T-cell (primary cell): ENCODE data around the gene SLC39A11. TPM values are rescaled to one million over a fixed set of nuclear protein-coding genes. Genes with fewer than 3 reads are reported as not detected.
"Not testable (repeated sequence)": the region's sequence is repeated elsewhere in the genome, so short reads cannot be mapped to it uniquely, and the experiment has no call there.

ENCODE experiments used
- ATAC-seq, 4 experiments: fragments of 200-7000 bp in 3 of 4; fragments of 150-1000 bp in 1 of 4; cut with Tn5 transposase; replicated peaks in 1 of 4; 1 replicate in 3 of 4; 2 replicates in 1 of 4; pipeline ENCODE4 v1.10.0; 2021; ENCODE audit warnings: moderate library complexity in 3 of 4, mild to moderate bottlenecking in 2 of 4, moderate number of reproducible peaks in 1 of 4
- CTCF ChIA-PET, 2 donors: fragments of 300-600 bp; sonication (Branson Sonifier 250); formaldehyde crosslinking; loops; one replicate each; lab custom pipeline; 2022; ENCODE audit warnings: antibody characterized with exemption in 2 of 2; lab: Charles Lee
- POLR2A ChIA-PET, 2 donors: fragments of 300-600 bp; sonication (Branson Sonifier 250); formaldehyde crosslinking; loops; one replicate each; lab custom pipeline; 2022; ENCODE audit warnings: antibody characterized with exemption in 2 of 2; lab: Charles Lee
- DNase-seq, 35 experiments: peaks; one replicate each; pipeline versions ENCODE4 v3.0.0 to v3.0.0-alpha.2; 2013 to 2023
- H3K27ac ChIP-seq: one replicate; pipeline ENCODE4 v1.5.1; 2013; ENCODE audit warnings: low read length
- H3K27me3 ChIP-seq, 2 experiments: replicated peaks in 1 of 2; 1 replicate in 1 of 2; 2 replicates in 1 of 2; pipeline versions ENCODE4 v1.6.1 to v1.7.0; 2013; ENCODE audit warnings: low read length in 1 of 2, mixed read lengths in 1 of 2; ENCODE audit not compliant: control insufficient read depth in 2 of 2, insufficient read depth in 2 of 2; ENCODE audit errors: extremely low read depth in 1 of 2
- H3K36me3 ChIP-seq, 2 donors: 1 replicate in 1 of 2; 2 replicates in 1 of 2; pipeline versions ENCODE4 v1.6.1 to v1.7.0; 2013; ENCODE audit warnings: low read length in 1 of 2; ENCODE audit not compliant: control insufficient read depth in 2 of 2, insufficient read depth in 1 of 2; ENCODE audit errors: extremely low read depth in 1 of 2
- H3K4me1 ChIP-seq, 2 experiments: 1 replicate in 1 of 2; 2 replicates in 1 of 2; pipeline versions ENCODE4 v1.6.1 to v1.7.0; 2013; ENCODE audit warnings: low read length in 2 of 2, mixed read lengths in 1 of 2; ENCODE audit not compliant: insufficient read depth in 2 of 2, control insufficient read depth in 1 of 2; ENCODE audit errors: extremely low read depth in 1 of 2
- H3K4me3 ChIP-seq, 2 donors: 1 replicate in 1 of 2; 2 replicates in 1 of 2; pipeline versions ENCODE4 v1.5.1 to v1.7.0; 2013; ENCODE audit warnings: mild to moderate bottlenecking in 2 of 2, low read length in 1 of 2, moderate library complexity in 1 of 2; ENCODE audit not compliant: control insufficient read depth in 1 of 2; ENCODE audit errors: extremely low read depth in 1 of 2
- H3K9me3 ChIP-seq: 2 replicates; pipeline ENCODE4 v1.7.0; 2013
- H3K27ac Mint-ChIP-seq, 2 donors: one replicate each; pipeline ENCODE4 v1.8.0; 2020 to 2021; ENCODE audit warnings: mild to moderate bottlenecking in 2 of 2, mixed read lengths in 2 of 2
- H3K27me3 Mint-ChIP-seq, 2 donors: one replicate each; pipeline ENCODE4 v1.8.0; 2021 to 2022; ENCODE audit warnings: mixed read lengths in 2 of 2
- H3K36me3 Mint-ChIP-seq: one replicate; pipeline ENCODE4 v1.8.0; 2021; ENCODE audit warnings: mixed read lengths
- H3K4me1 Mint-ChIP-seq, 3 donors: one replicate each; pipeline ENCODE4 v1.8.0; 2020 to 2022; ENCODE audit warnings: mixed read lengths in 3 of 3, mild to moderate bottlenecking in 1 of 3
- H3K4me3 Mint-ChIP-seq, 3 donors: one replicate each; pipeline ENCODE4 v1.8.0; 2020 to 2022; ENCODE audit warnings: mild to moderate bottlenecking in 3 of 3, mixed read lengths in 3 of 3, moderate library complexity in 3 of 3
- H3K9me3 Mint-ChIP-seq, 3 donors: one replicate each; pipeline ENCODE4 v1.8.0; 2020 to 2022; ENCODE audit warnings: mixed read lengths in 3 of 3
- WGBS: methylation state at CpG from one replicate; pipeline ENCODE4 v1.1.5; 2013; ENCODE audit warnings: missing lambda C conversion rate; ENCODE audit not compliant: insufficient coverage; 5-methylcytosine and 5-hydroxymethylcytosine counted together
- total RNA-seq, 35 experiments: library from RNA in 6 of 35; stranded (reverse) in 6 of 35; fragments of 120-200 nt in 1 of 35; gene quantifications; one replicate each; pipeline versions ENCODE4 v1.2.1 to v1.2.4 and lab custom pipeline; 2013 to 2026

Gene SLC39A11
- total RNA-seq, 5 donors from 2014 or later (not counting 1 experiment from before 2014, with no cell fraction given): 18.6 to 27.1 (median 23.4) TPM

DNA sequence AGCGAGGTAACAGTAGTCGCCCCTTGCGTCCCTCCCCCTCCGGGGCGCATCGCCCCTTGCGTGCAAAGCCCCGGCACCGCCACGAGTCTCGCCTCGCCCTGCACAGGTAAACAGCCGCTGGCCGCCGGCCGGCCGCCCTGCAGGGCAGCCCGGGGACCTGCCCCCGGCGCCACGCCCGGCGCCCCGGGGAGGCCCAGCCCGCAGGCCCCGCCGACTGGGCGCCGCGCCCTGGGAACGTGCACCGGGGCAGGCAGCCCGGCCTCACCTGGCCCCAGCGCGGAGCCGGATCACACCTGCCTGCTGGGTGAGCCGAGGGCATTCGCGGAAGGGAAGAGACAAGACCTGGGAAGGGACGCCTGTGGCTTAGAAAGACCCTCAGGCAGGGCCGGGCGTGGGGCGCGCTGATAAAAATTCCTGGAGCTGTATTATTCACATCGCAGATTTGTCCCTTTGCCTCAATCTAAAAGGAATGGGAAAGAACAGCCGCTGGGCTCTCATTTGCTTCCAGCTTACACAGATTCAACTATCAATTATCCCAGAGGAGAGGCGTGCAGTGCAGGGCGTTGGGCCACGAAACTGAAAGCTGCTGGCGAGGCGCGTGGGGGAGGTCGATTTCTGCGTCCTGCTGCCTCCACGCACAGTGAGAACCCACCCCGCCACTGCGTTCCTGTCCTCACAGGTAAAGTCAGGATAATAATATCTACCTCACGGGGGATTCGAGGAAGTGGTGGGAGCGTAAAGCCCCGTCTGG is 451.9 kb downstream of the SLC39A11 start:
- no peak overlapping the region for H3K27ac Mint-ChIP-seq
- H3K36me3 ChIP-seq: no peaks in the 10 kb centered on the region
- ChIA-PET CTCF (no interaction called here), POLR2A (no interaction called here)
- H3K27me3 Mint-ChIP-seq: peaks cover 6 to 7% of the 10 kb centered on the region in 2 donors
- H3K4me3 ChIP-seq: no peak overlapping the region
- DNase-seq (no peak), ATAC-seq (no peak)
- H3K9me3 ChIP-seq: no peaks in the 10 kb centered on the region
- H3K27ac ChIP-seq: no peak overlapping the region
- peaks cover 0 to 11% of the 10 kb centered on the region in 2 experiments for H3K27me3 ChIP-seq
- no peaks in the 10 kb centered on the region for H3K9me3 Mint-ChIP-seq
- peaks cover 0 to 6% (median 0%) of the 10 kb centered on the region in 3 donors for H3K4me1 Mint-ChIP-seq
- H3K36me3 Mint-ChIP-seq: no peaks in the 10 kb centered on the region
- H3K4me3 Mint-ChIP-seq: no peak overlapping the region
- peaks cover 5 to 6% of the 10 kb centered on the region in 2 experiments for H3K4me1 ChIP-seq
- 49% methylated on average over 56 of the region's 61 CpGs for WGBS

DNA sequence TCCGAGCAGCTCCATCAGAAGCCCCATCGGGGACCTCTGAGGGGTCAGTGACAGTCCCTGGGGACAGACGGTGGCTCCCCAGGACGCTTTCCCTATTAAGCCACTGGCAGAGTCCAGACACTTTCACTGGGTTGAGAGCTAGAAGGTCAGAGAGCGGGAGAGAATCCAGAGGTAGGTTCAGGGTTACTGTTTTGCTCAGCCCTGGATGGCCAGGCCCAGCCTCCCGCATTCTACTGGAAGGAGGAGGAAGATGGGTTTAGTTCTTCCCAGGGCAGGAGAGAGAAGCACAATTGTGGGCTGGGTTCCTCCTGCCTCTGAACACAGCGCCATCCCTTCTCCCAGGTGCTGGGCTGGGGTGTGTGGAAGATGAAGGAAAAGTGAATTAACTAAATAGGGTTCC is 452.8 kb downstream of the SLC39A11 start:
- CTCF ChIA-PET: interaction anchor here in 1 of 2 donors (0.6 kb wide), 1 partner anchor 39 kb away, joined by 3 read pairs; no protein-coding TSS in a partner anchor
- no peaks in the 10 kb centered on the region for H3K9me3 Mint-ChIP-seq
- no peaks in the 10 kb centered on the region for H3K9me3 ChIP-seq
- WGBS: 84% methylated on average over 5 of the region's 7 CpGs
- no peak overlapping the region for H3K4me3 ChIP-seq
- H3K4me1 Mint-ChIP-seq: peaks cover 8 to 15% (median 9%) of the 10 kb centered on the region in 3 donors
- peaks cover 6 to 7% of the 10 kb centered on the region in 2 donors for H3K27me3 Mint-ChIP-seq
- H3K4me3 Mint-ChIP-seq: no peak overlapping the region
- no peak overlapping the region for H3K27ac ChIP-seq
- no peak overlapping the region for H3K27ac Mint-ChIP-seq
- POLR2A ChIA-PET: no interaction called here
- ATAC-seq (no peak), DNase-seq (no peak)
- peaks cover 11 to 14% of the 10 kb centered on the region in 2 experiments for H3K4me1 ChIP-seq
- H3K36me3 Mint-ChIP-seq: no peaks in the 10 kb centered on the region
- peaks cover 0 to 11% of the 10 kb centered on the region in 2 experiments for H3K27me3 ChIP-seq
- no peaks in the 10 kb centered on the region for H3K36me3 ChIP-seq

DNA sequence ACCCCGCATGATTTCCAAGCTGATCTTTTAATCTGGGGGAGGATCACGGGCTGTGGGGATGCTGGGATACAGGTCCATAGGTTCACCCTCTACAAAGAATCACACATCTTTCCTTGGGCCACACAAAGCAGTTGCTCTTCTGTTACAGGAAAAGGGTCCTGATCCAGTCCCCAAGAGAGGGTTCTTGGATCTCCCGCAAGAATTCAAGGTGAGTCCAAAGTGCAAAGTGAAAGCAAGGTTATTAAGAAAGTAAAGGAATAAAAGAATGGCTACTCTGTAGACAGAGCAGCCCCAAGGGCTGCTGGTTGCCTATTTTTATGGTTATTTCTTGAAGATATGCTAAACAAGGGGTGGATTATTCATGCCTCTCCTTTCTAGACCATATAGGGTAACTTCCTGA is 453.6 kb downstream of the SLC39A11 start:
- H3K4me1 ChIP-seq: peaks cover 11 to 17% of the 10 kb centered on the region in 2 experiments
- CTCF ChIA-PET, H3K36me3 ChIP-seq, H3K4me3 Mint-ChIP-seq, H3K36me3 Mint-ChIP-seq, POLR2A ChIA-PET, ATAC-seq, DNase-seq, H3K9me3 ChIP-seq, H3K27ac ChIP-seq, H3K9me3 Mint-ChIP-seq, H3K4me3 ChIP-seq, H3K27me3 Mint-ChIP-seq, H3K27ac Mint-ChIP-seq: not testable (repeated sequence)
- H3K4me1 Mint-ChIP-seq: peaks cover 15 to 21% (median 15%) of the 10 kb centered on the region in 3 donors
- peaks cover 0 to 11% of the 10 kb centered on the region in 2 experiments for H3K27me3 ChIP-seq
- 86% methylated on average over 1 of the region's 3 CpGs for WGBS

DNA sequence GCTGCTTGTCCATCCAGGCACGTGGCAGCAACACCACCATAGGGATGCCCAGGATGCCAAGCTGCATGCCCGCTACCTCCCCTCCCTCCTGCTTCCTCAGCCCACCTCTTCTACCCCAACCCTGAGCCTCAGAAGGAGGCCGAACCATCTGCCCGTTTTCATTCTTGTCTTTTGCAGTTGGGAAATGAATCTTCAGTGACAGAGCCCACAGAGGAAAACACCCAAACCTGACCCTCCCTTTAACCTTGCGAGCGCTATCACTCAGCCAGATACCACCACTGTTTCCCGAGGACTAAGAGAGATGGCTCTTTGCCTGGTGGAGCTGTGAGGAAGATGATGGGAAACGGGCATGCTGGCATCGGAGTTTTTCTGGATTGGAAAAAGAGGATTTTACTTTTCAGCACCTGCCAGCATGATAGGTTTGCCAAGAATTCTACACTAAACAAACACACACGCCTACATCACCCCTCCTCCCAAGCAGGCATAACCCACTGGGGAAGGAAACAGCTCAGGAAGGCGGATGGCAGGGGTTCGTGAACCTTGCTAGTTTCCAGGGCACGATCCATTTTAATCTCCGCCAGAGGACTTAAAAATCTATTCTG is 457.4 kb downstream of the SLC39A11 start:
- Histone ChIP-seq H3K9me3 (no peaks in the 10 kb centered on the region), H3K27ac (peak overlapping the region; percentile 10), H3K36me3 (no peaks in the 10 kb centered on the region), H3K27me3 (peaks cover 0 to 7% of the 10 kb centered on the region in 2 experiments), H3K4me1 (peaks cover 11 to 17% of the 10 kb centered on the region in 2 experiments), H3K4me3 (no peak overlapping the region)
- ChIA-PET CTCF (no interaction called here), POLR2A (no interaction called here)
- DNase-seq (no peak), ATAC-seq (no peak)
- Mint-ChIP-seq H3K27ac (peak overlapping the region; percentile 62 to 71), H3K9me3 (no peaks in the 10 kb centered on the region), H3K27me3 (no peaks in the 10 kb centered on the region), H3K4me1 (peaks cover 15 to 27% (median 15%) of the 10 kb centered on the region in 3 donors), H3K4me3 (peak overlapping the region in 2 of 3 donors; percentile 18 to 49), H3K36me3 (no peaks in the 10 kb centered on the region)
- 34% methylated on average over 2 of the region's 14 CpGs for WGBS

DNA sequence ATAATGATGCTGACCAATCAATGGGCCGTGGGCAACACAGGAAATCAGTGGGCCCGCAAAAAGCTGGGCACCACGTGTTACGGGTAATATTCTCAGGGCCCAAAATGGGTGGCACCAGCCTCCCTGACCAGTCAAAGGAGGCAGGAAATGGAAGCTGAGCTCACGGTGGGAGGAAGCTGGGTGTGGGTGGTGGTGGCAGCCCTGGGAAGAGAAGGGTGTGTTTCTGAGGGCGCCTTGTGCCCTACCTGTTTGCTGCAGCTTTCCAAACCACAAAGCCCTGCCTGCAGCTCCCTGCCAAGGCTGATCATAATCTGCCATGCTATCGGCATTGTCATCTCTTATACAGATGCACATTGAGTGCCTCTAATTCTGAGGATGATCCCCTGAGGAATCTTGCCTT is 457.9 kb downstream of the SLC39A11 start:
- ChIA-PET POLR2A (no interaction called here), CTCF (no interaction called here)
- Histone ChIP-seq H3K4me1 (peaks cover 11 to 17% of the 10 kb centered on the region in 2 experiments), H3K9me3 (no peaks in the 10 kb centered on the region), H3K4me3 (no peak overlapping the region), H3K27ac (no peak overlapping the region), H3K36me3 (no peaks in the 10 kb centered on the region), H3K27me3 (peaks cover 0 to 7% of the 10 kb centered on the region in 2 experiments)
- no peaks in the 10 kb centered on the region for H3K36me3 Mint-ChIP-seq
- peak overlapping the region; percentile 62 to 71 for H3K27ac Mint-ChIP-seq
- WGBS: 20% methylated on average over 6 of the region's 7 CpGs
- no peaks in the 10 kb centered on the region for H3K27me3 Mint-ChIP-seq
- peak; percentile 55 to 76 (median 64) for ATAC-seq
- peak in 5 of 35 experiments; percentile 0 to 19 (median 4) for DNase-seq
- peaks cover 15 to 27% (median 15%) of the 10 kb centered on the region in 3 donors for H3K4me1 Mint-ChIP-seq
- H3K9me3 Mint-ChIP-seq: no peaks in the 10 kb centered on the region
- peak overlapping the region in 2 of 3 donors; percentile 9 to 49 for H3K4me3 Mint-ChIP-seq

DNA sequence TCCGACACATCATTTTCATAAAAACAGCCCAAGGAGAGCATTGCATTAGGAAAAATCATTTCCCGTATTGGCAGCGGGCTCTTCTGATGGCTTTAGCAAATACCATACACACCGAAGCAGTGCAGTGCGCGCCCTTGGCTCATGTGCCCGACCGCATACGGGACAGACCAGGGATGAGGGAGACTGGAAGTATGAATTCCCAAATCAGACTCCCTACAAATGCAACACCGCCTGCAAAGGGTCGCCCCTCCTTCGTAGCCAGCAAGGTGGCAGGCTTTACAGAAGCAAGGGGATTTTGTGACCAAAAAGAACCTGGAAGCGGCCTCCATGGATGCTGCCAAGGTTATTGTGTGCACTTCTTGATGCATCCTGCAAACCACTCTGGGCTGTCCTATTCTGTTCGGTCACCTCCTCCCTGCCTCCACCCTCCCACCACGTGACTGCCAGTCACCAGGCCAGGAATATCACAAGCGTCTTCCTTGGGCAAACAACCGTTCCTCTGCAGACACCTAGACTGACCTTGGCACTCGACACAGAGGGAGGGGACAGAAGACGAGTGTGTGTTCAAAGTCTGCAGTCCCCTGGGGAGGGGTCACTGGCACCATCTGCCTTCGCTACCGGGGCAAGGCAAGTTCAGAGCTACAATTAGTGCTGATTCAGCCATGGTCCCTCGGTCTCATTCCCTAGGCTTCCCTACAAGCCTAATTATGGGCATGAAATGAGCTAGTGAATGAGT is 460.4 kb downstream of the SLC39A11 start:
- ChIA-PET CTCF (no interaction called here), POLR2A (no interaction called here)
- WGBS: 94% methylated on average over 11 of the region's 22 CpGs
- H3K36me3 ChIP-seq: no peaks in the 10 kb centered on the region
- no peak overlapping the region for H3K27ac Mint-ChIP-seq
- H3K4me1 Mint-ChIP-seq: peaks cover 15 to 27% (median 15%) of the 10 kb centered on the region in 3 donors
- peaks cover 11 to 17% of the 10 kb centered on the region in 2 experiments for H3K4me1 ChIP-seq
- peaks cover 0 to 7% of the 10 kb centered on the region in 2 experiments for H3K27me3 ChIP-seq
- H3K36me3 Mint-ChIP-seq: no peaks in the 10 kb centered on the region
- DNase-seq: no peak
- H3K9me3 ChIP-seq: no peaks in the 10 kb centered on the region
- no peak overlapping the region for H3K4me3 ChIP-seq
- peaks cover 0 to 6% (median 3%) of the 10 kb centered on the region in 3 donors for H3K9me3 Mint-ChIP-seq
- peaks cover 4 to 10% of the 10 kb centered on the region in 2 donors for H3K27me3 Mint-ChIP-seq
- ATAC-seq: no peak
- H3K27ac ChIP-seq: no peak overlapping the region
- H3K4me3 Mint-ChIP-seq: no peak overlapping the region
